Heart left ventricle (tissue), 16 donors: ENCODE results near the gene COA4. TPM values are rescaled to one million over a fixed set of nuclear protein-coding genes. Genes with fewer than 3 reads are reported as not detected.

Experiments
- ATAC-seq, 4 donors: fragments of 200-7000 bp; cut with Tn5 transposase; one replicate each; pipeline ENCODE4 v1.9.1; 2020 to 2022; ENCODE audit warnings: moderate library complexity in 4 of 4, mild to moderate bottlenecking in 3 of 4, moderate number of reproducible peaks in 1 of 4
- DNase-seq, 5 donors: peaks; one replicate each; pipeline ENCODE4 v3.0.0-alpha.2; 2020
- H3K27ac ChIP-seq, 12 donors: fragments of 200-600 bp; sonication (generic) in 4 of 12; one replicate each; pipeline versions ENCODE4 v1.5.0 to v1.8.0; 2016 to 2022; ENCODE audit warnings: mild to moderate bottlenecking in 2 of 12
- H3K27me3 ChIP-seq, 9 donors: fragments of 200-600 bp; sonication (generic) in 2 of 9; one replicate each; pipeline versions ENCODE4 v1.5.1 to v1.8.0; 2016 to 2022; ENCODE audit warnings: mild to moderate bottlenecking in 3 of 9
- H3K36me3 ChIP-seq, 9 donors: fragments of 200-600 bp; sonication (generic) in 2 of 9; one replicate each; pipeline versions ENCODE4 v1.5.0 to v1.8.0; 2018 to 2022; ENCODE audit warnings: mild to moderate bottlenecking in 2 of 9
- H3K4me1 ChIP-seq, 12 donors: fragments of 200-600 bp; sonication (generic) in 4 of 12; one replicate each; pipeline versions ENCODE4 v1.5.0 to v1.8.0; 2016 to 2022; ENCODE audit warnings: mild to moderate bottlenecking in 3 of 12
- H3K4me3 ChIP-seq, 12 donors: fragments of 200-600 bp; sonication (generic) in 4 of 12; one replicate each; pipeline versions ENCODE4 v1.5.0 to v1.8.0; 2017 to 2022; ENCODE audit warnings: mild to moderate bottlenecking in 9 of 12, moderate library complexity in 4 of 12
- H3K9me3 ChIP-seq, 12 donors: fragments of 200-600 bp; sonication (generic) in 4 of 12; one replicate each; pipeline versions ENCODE4 v1.5.0 to v1.8.0; 2016 to 2022; ENCODE audit warnings: mild to moderate bottlenecking in 1 of 12
- POLR2A ChIP-seq, 2 donors: fragments of 450-650 bp; IDR thresholded peaks; one replicate each; pipeline ENCODE4 v1.6.1; 2017; ENCODE audit warnings: antibody characterized with exemption in 2 of 2, mild to moderate bottlenecking in 2 of 2, moderate library complexity in 2 of 2
- WGBS, 4 donors: extraction: QIAGEN DNeasy Blood & Tissue Kit in 2 of 4; methylation state at CpG; one replicate each; pipeline versions ENCODE4 v1.1.5 to v1.1.7; 2013 to 2018; 5-methylcytosine and 5-hydroxymethylcytosine counted together
- intact Hi-C, 10 donors: fragments of 100-400 bp; cut with DNase I; formaldehyde crosslinking; loops; one replicate each; pipeline versions ENCODE4 v1.11.1 to v1.14.2; 2022
- polyA plus RNA-seq, 2 donors: library from polyadenylated mRNA; stranded (reverse); fragments of 200-250 nt; gene quantifications; one replicate each; pipeline ENCODE4 v1.2.3, GENCODE V29; 2013
- total RNA-seq, 9 donors: library from RNA; depleted of rRNA in 2 of 9; stranded (reverse); fragments of >200 nt in 2 of 9; fragmentation: NEBNext Ultra II Directional in 3 of 9; extraction: Animal tissue kit (Norgen Biotek cat#: 25700) in 3 of 9; gene quantifications; one replicate each; pipeline versions ENCODE4 v1.1.0 to v1.2.4, GENCODE V29; 2016 to 2023
- TF ChIP-seq, protein P1 (sequence below), 12 donors: fragments of 200-600 bp; sonication (generic) in 4 of 12; IDR thresholded peaks; one replicate each; pipeline versions ENCODE4 v1.5.0 to v1.8.0; 2018 to 2022; ENCODE audit warnings: antibody characterized with exemption in 12 of 12, mild to moderate bottlenecking in 5 of 12
- donor health status: ischemic (EF 13 %, LVEDD 7.1; RV severe dilation, severe dysfunction).
- donor health status: healthy with polysubstance abuse.
- donor health status: DM: no; HTN: yes; CAD: no.
- donor health status: DM: no; HTN: no; CAD: no.
- donor health status: ischemic (EF 25% LVEDD 6.9; RV normal size, moderate dysfunction).
- donor health status: ischemic (EF 25% LVEDD 5.7; RV mildly dilated, moderate dysfunction).
- donor health status: healthy.
- donor health status: DM: yes; HTN: yes; CAD: no.
- donor health status: ischemic (EF 35%, LVEDD 5.7; RV mildly dilated, moderate dysfunction).
- donor health status: nonischemic (EF 11% LVEDD 7.7; RV severe dilation, severe dysfunction).
- donor health status: DM: yes; HTN: yes; CAD: no.
- donor health status: PGD.
- donor health status: ischemic (EF 29% LVEDD 5.4; RV normal size, mild dysfunction).
- donor health status: nonischemic (EF 23%, LVEDD 6.1; RV moderate dilation, normal function).

The COA4 gene
- total and polyA plus RNA-seq, 11 donors = 46.0 to 136 (median 57.7) TPM

DNA sequence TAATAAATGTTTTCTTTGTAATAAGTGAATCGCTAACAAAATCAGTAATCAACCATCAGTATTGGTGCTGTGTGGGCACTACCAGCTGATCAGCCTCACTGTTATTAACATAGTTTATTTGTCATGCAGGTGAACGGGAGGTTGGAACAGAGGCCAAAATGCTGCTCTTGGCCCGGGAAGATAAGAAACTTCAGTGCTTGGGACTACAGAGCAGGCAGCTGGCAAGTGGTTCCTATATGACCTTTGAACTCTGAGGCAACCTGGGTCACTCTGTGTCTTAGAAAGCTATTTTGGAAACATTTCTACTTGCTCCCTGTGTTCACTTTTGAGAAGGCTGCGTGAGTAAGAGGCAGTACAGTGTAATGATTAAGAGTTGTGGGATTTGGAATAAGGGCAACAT is 37.6 kb upstream of the COA4 start:
- 75 to 77% (median 77%) methylated on average over 4 of the region's 4 CpGs for WGBS, 4 donors
- Histone ChIP-seq H3K9me3 (no peaks in the 10 kb centered on the region), H3K27me3 (no peaks in the 10 kb centered on the region), H3K27ac (no peak overlapping the region), H3K4me3 (no peak overlapping the region), H3K36me3 (peaks cover 3 to 100% (median 94%) of the 10 kb centered on the region in 9 donors), H3K4me1 (peaks cover 0 to 7% (median 0%) of the 10 kb centered on the region in 12 donors)
- ATAC-seq = no peak
- intact Hi-C loops = no loop called here
- TF ChIP-seq POLR2A (IDR thresholded peaks at IDR 0.05) = no peak
- TF ChIP-seq, protein P1, sequence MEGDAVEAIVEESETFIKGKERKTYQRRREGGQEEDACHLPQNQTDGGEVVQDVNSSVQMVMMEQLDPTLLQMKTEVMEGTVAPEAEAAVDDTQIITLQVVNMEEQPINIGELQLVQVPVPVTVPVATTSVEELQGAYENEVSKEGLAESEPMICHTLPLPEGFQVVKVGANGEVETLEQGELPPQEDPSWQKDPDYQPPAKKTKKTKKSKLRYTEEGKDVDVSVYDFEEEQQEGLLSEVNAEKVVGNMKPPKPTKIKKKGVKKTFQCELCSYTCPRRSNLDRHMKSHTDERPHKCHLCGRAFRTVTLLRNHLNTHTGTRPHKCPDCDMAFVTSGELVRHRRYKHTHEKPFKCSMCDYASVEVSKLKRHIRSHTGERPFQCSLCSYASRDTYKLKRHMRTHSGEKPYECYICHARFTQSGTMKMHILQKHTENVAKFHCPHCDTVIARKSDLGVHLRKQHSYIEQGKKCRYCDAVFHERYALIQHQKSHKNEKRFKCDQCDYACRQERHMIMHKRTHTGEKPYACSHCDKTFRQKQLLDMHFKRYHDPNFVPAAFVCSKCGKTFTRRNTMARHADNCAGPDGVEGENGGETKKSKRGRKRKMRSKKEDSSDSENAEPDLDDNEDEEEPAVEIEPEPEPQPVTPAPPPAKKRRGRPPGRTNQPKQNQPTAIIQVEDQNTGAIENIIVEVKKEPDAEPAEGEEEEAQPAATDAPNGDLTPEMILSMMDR (IDR thresholded peaks at IDR 0.05) = no peak
- DNase-seq = no peak

- Histone ChIP-seq H3K4me3 (no peak overlapping the region), H3K9me3 (no peaks in the 10 kb centered on the region), H3K36me3 (peaks cover 3 to 100% (median 89%) of the 10 kb centered on the region in 9 donors), H3K27me3 (no peaks in the 10 kb centered on the region), H3K27ac (no peak overlapping the region), H3K4me1 (peaks cover 0 to 7% (median 0%) of the 10 kb centered on the region in 12 donors)
- TF ChIP-seq POLR2A (IDR thresholded peaks at IDR 0.05) = no peak
- TF ChIP-seq, protein P1 (IDR thresholded peaks at IDR 0.05) = no peak
- DNase-seq = no peak
- ATAC-seq = no peak
- intact Hi-C loops = no loop called here
These were observed 36.8 kb upstream of the COA4 start for GRCh38 chr11:73913472-73913871.

- peaks cover 3 to 87% (median 78%) of the 10 kb centered on the region in 9 donors for H3K36me3 ChIP-seq
- TF ChIP-seq POLR2A (IDR thresholded peaks at IDR 0.05) = no peak
- TF ChIP-seq, protein P1 (IDR thresholded peaks at IDR 0.05) = no peak
- no peaks in the 10 kb centered on the region for H3K9me3 ChIP-seq
- H3K4me3 ChIP-seq = no peak overlapping the region
- 95 to 99% (median 97%) methylated on average over 2 of the region's 2 CpGs for WGBS, 4 donors
- DNase-seq = no peak
- intact Hi-C loops = no loop called here
- no peaks in the 10 kb centered on the region for H3K27me3 ChIP-seq
- ATAC-seq = no peak
- H3K4me1 ChIP-seq = peaks cover 0 to 6% (median 0%) of the 10 kb centered on the region in 12 donors
- H3K27ac ChIP-seq = no peak overlapping the region
These were observed 35.4 kb upstream of the COA4 start for GRCh38 chr11:73912026-73912425.

DNA sequence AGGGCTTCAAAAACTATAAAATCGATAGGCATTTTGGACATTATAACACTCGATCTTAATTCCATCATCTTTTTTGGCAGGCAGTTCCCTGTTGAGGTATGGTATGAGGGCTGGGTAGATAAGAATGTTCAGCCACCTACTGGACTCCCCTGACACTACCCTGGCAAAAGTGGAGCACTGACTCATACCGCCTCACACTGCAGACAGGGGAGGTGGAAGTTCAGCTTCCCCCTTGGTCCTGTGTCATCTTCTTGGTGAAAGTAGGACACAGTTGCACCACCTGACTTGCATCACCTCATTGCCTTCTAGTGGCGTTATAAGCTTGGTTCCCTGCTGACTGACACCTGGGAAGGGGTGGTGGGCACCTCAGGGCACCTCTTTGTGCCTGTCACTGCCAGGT is 30.5 kb upstream of the COA4 start:
- peak overlapping the region in 1 of 12 donors; percentile 19 for H3K27ac ChIP-seq
- intact Hi-C loops = no loop called here
- peaks cover 0 to 9% (median 0%) of the 10 kb centered on the region in 12 donors for H3K4me1 ChIP-seq
- TF ChIP-seq, protein P1 (IDR thresholded peaks at IDR 0.05) = peak in 5 of 12 donors; percentile 10 to 30 (median 26)
- TF ChIP-seq POLR2A (IDR thresholded peaks at IDR 0.05) = no peak
- no peaks in the 10 kb centered on the region for H3K27me3 ChIP-seq
- 63 to 70% (median 68%) methylated on average over 4 of the region's 4 CpGs for WGBS, 4 donors
- no peak overlapping the region for H3K4me3 ChIP-seq
- no peaks in the 10 kb centered on the region for H3K9me3 ChIP-seq
- ATAC-seq = peak; percentile 82 to 98 (median 94)
- DNase-seq = peak in 4 of 5 donors; percentile 9 to 45 (median 29)
- peaks cover 0 to 79% (median 52%) of the 10 kb centered on the region in 9 donors for H3K36me3 ChIP-seq
